Muscle of back (tissue), 13 donors: ENCODE results near the gene CAMK2N2. TPM values are rescaled to one million over a fixed set of nuclear protein-coding genes. Genes with fewer than 3 reads are reported as not detected.

Source experiments
- DNase-seq, 3 donors: peaks; one replicate each; pipeline versions ENCODE4 v3.0.0 to v3.0.0-alpha.2; 2013
- long read RNA-seq, 9 donors: transcript quantifications; one replicate each; lab custom pipeline, GENCODE V29; 2026
- polyA plus RNA-seq, 10 donors: library from polyadenylated mRNA; unstranded; fragments of 120-200 nt; gene quantifications; one replicate each; pipeline ENCODE4 v1.2.1, GENCODE V29; 2013; ENCODE audit not compliant: insufficient read length in 10 of 10

Gene CAMK2N2
- under 1 TPM in 4 of 10 donors, not detected in 6; 0.10 to 0.22 (median 0.13) TPM for polyA plus RNA-seq
- long read RNA-seq, donor 1: 0 reads
- long read RNA-seq, donor 2: 0 reads
- long read RNA-seq, donor 3: 0 reads
- long read RNA-seq, donor 4: 0 reads
- long read RNA-seq, donor 5, partial matches to known transcripts: 0 of 1 reads
- long read RNA-seq, donor 5, other reads (novel, unspliced or antisense): 0 of 1 reads
- long read RNA-seq, donor 6: 0 reads
- long read RNA-seq, donor 7: 0 reads
- long read RNA-seq, donor 8: 0 reads
- long read RNA-seq, donor 9: 0 reads

DNA sequence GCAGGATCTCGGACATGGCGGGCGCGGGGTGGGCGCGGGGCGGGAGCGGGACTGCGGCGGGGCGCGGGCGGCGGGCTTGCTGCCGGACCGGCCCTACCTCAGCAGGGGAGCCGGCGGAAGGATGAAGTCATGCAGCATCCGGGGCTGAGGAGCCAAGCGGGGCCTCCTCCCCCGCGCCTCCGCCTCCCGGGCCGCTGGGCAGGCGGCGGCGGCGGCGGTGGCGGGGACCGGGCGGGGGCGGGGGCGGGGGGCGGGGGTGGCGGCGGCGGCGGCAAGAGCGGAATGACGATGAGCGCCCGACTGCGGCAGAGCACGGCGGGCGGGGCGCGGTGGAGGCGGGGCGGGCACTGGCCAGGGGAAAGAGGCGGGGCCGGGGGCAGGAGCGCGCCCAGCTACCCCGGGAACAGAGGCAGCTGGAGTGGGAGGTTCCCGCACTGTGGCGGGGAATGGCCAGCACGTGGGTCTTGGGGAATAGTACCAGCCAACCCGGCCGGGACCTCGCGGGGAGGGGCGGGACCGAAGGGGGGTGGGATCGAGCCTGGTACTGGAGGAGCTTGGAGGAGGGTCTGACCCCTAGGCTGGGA is at the start of gene CAMK2N2:
Gene CAMK2N2, minus strand, starts transcription at position 284 of the 584 bp plus-strand sequence. Its CDS starts 268 bp downstream, at position 16.
- DNase-seq: no peak

DNA sequence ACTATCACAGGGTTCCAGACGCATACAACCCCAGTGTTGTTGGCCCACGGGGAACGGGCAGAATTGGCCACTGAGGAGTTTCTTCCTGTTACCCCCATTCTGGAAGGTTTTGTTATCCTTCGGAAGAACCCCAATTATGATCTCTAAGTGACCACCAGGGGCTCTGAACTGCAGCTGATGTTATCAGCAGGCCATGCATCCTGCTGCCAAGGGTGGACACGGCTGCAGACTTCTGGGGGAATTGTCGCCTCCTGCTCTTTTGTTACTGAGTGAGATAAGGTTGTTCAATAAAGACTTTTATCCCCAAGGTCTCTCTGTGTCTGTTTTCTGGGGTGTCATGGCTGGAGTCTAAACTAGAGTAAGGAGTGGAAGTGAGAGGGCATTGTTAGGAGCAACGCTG is 47.4 kb upstream of the CAMK2N2 start:
- no peak for DNase-seq

DNA sequence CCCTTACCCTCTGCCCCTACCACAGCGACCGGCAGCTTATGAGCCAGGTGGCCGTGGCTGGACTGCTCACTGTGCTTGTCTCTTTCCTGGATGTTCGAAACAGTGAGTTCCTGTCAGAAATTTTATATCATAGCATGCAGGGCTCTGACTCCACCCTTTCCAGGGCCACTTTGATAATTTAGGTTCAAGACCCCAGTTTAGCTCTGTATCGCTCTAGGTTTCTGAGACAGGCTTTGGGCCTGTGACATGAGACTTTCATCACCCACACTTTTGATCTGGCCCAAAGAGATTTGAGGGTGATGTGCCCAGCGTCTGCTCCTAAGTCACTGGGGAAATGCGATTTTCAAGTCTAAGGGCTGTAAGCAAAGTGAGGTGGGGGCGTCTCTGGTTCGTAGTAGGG is 46.6 kb upstream of the CAMK2N2 start:
- DNase-seq: no peak

DNA sequence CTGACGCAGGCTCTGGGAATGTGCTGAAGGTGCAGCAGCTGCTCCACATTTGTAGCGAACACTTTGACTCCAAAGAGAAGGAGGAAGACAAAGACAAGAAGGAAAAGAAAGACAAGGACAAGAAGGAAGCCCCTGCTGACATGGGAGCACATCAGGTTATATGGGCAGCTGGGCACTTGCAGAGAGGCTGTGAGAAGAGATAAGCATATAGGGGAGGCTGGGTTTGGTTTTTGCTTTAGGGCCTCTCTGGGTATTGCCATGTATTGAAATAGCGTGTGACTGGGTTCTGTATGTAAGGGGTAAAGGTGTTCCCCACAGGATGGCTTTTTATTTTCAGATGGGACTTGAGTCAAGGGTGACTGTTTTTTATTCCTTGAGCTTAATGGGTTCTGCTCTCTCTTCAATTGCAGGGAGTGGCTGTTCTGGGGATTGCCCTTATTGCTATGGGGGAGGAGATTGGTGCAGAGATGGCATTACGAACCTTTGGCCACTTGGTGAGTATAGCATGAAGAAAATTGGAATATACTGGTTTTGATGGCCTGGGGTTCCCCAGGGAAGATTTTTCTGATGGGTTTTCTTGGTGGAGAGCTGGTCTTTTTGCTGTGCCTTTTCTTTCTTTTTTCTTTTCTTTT is 45.1 kb upstream of the CAMK2N2 start:
- DNase-seq: no peak

DNA sequence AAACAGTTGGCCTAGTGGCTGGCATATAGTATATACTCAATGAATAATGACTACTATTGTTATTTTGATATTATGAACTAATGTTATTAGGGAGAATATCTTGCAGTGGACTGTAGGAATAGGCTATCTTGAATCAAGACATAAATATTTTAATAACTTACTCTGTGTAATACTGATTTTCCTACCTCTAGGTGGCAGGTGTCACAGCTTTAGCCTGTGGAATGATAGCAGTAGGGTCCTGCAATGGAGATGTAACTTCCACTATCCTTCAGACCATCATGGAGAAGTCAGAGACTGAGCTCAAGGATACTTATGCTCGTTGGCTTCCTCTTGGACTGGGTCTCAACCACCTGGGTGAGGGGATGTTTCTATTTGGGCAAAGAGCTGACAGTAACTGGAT is 44.2 kb upstream of the CAMK2N2 start:
- no peak for DNase-seq

DNA sequence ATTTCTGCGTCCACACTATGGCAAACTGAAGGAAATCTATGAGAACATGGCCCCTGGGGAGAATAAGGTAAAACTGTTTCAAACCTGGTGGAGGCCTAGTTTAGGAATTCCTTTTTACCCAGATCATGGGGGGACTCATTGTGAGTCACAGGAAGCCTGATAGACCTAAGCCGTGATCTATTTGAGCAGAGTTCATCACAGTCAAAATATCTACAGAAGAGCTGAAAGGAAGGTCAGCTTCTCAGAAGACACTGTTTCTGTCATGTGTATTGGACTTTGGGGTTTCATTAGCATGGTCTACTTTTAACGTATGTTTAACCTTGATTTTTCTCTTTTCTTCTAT is 39.0 kb upstream of the CAMK2N2 start:
- no peak for DNase-seq

DNA sequence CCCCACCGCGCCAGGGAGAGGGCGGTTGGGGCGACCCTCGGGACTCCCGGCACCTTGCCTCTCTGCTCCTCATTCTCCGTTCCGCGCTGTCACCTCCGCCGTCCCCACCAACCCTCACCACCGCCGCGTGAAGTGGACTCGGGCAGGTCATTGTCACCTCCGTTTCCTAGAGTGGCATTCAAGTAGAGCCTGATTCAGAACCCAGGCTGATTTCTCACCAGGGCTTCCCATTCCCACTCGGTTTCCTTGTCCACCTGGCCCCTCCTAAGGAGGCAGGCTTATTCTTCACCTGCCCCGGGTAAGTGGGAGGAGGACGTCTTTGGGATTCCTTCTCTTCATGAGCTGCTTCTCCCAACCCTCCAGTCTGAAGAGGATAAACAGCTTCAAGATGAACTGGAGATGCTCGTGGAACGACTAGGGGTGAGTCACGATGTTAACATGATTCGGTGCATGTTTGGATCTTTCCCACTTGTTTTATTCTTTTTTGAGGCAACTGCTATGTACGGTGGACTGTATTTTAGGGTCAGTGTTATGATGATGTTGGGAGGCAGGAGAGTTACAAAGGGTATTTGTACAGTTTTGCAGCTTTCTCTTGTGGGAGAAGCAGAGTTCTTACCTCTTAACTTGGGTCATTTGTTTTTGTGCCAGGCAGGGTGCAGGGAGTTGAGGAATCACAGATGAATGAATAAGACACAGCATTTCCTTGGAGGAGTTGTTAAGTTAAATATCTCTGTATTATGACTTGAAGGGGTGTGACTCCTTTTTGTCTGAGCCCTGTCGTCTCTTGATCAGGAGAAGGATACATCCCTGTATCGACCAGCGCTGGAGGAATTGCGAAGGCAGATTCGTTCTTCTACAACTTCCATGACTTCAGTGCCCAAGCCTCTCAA is 38.4 kb upstream of the CAMK2N2 start:
- no peak for DNase-seq

DNA sequence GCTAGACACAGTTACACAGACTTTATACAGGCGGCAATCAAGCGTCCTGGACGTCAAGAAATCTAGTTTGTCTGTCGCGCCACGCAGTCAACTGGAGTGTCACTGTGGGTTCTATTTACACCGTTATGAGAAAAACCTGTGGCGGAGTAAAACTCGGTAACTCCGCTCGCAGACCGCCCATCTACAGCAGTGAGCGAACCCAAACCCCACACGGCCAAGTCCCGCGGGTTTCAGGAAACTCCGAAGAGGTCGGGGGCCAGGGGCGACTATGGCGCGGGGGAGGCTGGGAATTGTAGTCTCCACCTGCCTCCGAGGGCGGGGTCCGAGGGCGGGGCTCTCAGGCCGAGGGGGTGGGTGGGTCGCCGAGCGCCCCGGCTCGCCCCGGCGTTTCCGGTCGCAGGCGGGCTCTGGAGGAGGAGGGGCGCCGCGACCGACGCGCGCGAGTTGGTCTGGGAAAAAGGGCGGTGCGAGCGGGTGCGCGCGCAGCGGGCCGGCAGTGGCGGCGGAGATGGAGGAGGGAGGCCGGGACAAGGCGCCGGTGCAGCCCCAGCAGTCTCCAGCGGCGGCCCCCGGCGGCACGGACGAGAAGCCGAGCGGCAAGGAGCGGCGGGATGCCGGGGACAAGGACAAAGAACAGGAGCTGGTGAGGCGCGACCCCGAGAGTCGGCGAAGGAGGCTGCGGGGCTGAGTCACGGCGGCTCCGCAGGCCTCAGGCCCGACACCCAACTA is 37.6 kb upstream of the CAMK2N2 start, which contains the start of gene PSMD2:
Gene PSMD2, plus strand, starts transcription at position 483 of the 729 bp plus-strand sequence. Its CDS starts 26 bp downstream, at position 509.
- peak; percentile 97 to 98 (median 97) for DNase-seq

DNA sequence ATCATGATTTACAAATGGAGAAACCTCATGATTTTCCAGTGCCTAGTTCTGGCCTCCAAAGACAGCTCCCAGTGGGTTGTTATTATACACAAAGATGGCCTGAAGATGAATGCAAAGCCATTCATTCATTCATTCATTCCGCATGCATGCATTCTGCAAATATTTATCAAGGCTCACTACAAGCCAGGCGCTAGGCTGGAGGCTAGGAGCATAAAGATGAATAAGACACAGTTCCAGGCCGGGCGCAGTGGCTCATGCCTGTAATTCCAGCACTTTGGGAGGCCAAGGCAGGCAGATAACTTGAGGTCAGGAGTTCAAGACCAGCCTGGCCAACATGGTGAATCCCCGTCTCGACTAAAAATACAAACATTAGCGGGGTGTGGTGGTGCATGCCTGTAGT is 35.3 kb upstream of the CAMK2N2 start:
- no peak for DNase-seq

DNA sequence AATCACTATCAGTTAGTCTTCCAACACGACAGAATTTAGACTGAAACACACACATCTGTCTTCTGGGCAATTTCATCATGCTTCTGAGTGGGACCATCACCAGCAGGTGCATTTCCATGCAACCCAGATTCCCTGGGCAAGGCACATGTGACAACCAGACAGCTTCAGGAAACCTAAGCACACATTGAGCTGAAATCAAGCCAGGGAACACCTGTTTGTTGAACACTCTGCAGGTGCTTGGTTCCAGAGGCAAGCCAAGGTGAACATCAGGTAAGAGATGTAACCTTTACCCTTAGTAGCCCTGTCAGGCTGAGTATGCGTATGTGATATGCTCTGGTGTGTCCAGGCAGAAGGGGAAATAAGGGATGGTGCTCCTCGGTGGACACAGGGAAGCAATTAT is 34.4 kb upstream of the CAMK2N2 start:
- DNase-seq: no peak

DNA sequence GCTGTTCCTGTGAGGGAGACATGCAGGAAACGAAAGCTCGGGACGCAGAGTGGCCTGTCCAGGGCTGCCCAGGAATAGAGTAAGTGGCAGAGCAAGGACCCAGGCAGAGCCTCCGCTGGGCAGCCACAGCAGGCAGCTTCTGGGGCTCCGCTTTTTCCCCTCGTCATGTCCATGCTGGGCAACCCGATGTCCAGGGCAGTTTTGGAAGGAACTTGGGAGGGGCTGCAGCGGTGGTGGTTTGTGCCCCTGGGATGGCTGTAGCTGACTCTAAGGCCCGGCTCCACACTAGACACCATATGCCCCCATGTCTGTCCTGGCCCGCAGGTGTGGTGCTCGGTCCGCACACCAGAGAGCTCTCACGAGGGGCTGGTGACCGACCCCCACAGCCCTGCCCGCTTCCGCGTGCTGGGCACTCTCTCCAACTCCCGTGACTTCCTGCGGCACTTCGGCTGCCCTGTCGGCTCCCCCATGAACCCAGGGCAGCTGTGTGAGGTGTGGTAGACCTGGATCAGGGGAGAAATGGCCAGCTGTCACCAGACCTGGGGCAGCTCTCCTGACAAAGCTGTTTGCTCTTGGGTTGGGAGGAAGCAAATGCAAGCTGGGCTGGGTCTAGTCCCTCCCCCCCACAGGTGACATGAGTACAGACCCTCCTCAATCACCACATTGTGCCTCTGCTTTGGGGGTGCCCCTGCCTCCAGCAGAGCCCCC is 30.5 kb upstream of the CAMK2N2 start:
- no peak for DNase-seq

DNA sequence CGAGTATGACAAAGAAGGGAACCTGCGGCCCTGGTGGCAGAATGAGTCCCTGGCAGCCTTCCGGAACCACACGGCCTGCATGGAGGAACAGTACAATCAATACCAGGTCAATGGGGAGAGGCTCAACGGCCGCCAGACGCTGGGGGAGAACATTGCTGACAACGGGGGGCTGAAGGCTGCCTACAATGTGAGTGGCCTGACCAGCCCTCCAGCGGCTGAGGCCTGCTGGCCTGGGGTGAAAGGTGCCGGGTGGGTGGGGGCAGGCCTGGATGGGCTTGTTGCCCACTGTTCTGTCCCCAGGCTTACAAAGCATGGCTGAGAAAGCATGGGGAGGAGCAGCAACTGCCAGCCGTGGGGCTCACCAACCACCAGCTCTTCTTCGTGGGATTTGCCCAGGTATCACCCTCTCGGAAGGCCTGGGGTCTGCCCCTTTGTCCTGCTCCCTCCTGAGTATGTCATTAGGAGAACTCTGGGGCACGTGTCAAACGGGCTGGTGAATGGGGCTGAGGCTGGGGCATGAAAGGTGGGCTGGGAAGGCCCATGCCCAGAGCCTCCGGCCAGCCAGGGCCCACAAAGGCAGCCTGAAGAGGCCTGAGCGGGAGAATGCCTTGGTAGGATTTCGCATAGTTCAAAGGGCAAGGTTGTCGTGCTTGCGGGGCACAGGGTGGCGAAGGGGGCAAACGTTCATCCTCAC is 29.8 kb upstream of the CAMK2N2 start:
- no peak for DNase-seq

DNA sequence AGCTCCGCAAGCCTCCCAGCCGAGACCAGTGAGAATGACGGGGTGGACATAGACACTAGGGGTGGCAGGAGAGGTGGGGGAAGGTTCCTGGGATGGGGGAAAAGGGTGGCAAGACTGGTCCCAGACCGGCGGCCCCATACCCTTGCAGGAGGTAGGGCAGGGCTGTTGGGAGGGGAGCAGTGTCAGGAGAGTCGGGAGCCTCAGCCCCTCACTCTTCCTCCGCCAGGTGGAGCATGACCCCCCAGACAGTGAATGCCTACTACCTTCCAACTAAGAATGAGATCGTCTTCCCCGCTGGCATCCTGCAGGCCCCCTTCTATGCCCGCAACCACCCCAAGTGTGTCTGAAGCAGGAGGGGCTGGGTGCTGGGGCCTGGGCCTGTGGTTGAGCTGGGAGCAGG is 29.0 kb upstream of the CAMK2N2 start:
- no peak for DNase-seq

DNA sequence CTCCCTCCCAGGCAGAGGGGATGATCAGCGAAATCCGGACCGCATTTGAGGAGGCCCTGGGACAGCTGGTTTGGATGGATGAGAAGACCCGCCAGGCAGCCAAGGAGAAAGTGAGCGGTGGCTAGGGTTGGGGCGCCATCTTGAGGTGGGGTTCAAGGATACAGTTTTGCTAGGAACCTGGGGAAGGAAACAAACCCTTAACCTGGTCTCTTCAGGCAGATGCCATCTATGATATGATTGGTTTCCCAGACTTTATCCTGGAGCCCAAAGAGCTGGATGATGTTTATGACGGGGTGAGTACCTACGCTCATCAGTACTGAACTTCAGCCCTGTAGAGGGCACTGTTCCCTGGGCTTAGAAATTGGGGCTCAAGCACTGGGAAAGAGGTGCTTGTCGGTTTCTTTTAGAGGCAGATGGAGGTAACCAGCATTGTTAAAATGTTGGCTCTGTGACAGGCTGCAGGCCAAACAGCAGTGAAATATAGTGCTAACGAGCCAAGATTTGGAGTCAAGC is 28.1 kb upstream of the CAMK2N2 start:
- DNase-seq: peak in 2 of 3 donors; percentile 15 to 34

DNA sequence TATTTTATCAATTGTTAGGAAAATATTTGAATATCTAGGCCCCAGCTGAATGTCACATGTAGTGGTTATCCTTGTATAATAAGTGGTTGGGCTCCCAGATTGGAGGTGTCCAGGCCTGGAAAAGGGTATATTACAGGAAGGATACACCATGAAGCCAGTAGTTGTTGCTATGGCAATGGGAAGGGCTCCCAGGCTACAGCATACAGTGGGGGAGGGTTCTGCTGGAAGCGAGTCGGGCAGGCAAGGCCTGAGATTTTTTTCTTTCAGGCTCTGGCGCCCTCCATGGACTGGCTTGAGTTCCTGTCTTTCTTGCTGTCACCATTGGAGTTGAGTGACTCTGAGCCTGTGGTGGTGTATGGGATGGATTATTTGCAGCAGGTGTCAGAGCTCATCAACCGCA is 23.3 kb upstream of the CAMK2N2 start:
- DNase-seq: peak; percentile 62 to 90 (median 89)

DNA sequence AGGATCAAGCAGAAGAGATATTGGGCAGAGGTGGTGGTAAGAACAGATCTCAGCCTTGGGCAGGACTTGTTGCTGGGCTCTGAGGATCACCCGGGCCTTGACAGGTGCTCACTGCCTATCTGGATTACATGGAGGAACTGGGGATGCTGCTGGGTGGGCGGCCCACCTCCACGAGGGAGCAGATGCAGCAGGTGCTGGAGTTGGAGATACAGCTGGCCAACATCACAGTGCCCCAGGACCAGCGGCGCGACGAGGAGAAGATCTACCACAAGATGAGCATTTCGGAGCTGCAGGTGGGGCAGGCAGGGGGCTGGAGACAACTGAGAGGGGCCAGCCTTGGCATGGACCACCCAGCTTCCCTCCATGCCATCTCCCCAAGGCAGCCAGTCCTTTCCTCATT is 22.3 kb upstream of the CAMK2N2 start:
- no peak for DNase-seq

DNA sequence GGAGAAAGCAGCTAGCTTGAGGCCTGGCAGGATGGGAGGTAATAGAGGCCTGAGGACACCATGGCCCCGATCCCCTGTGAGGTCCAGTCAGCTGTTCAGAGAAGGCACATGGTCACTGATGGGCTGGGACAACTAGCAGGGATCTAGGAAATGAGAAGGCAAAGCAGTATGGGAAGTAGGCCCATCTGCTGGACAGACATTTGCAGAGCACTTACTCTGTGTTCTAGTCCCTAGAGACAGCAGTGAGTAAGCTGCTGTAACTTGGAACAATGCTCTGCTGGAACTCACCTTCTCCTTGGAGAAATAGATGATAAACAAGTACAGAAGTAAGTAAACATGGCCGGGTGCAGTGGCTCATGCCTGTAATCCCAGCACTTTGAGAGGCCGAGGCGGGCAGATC is 21.6 kb upstream of the CAMK2N2 start:
- DNase-seq: no peak

DNA sequence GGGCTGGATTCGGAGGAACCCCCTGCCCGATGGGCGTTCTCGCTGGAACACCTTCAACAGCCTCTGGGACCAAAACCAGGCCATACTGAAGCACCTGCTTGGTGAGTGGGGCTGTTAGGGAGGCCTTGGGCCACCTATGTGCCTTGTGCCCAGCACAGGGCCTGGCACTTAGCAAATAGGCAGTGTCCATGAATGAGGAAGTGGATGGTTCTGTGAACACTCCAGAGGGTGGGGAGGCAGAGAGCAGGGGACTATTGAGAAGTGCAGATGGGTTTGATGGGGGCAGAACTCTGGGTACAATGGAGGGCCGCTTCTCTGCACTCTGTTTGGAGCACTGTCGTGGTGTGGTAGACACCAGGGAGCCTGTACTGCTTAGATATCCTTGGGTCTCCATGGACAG is 16.0 kb upstream of the CAMK2N2 start:
- no peak for DNase-seq

DNA sequence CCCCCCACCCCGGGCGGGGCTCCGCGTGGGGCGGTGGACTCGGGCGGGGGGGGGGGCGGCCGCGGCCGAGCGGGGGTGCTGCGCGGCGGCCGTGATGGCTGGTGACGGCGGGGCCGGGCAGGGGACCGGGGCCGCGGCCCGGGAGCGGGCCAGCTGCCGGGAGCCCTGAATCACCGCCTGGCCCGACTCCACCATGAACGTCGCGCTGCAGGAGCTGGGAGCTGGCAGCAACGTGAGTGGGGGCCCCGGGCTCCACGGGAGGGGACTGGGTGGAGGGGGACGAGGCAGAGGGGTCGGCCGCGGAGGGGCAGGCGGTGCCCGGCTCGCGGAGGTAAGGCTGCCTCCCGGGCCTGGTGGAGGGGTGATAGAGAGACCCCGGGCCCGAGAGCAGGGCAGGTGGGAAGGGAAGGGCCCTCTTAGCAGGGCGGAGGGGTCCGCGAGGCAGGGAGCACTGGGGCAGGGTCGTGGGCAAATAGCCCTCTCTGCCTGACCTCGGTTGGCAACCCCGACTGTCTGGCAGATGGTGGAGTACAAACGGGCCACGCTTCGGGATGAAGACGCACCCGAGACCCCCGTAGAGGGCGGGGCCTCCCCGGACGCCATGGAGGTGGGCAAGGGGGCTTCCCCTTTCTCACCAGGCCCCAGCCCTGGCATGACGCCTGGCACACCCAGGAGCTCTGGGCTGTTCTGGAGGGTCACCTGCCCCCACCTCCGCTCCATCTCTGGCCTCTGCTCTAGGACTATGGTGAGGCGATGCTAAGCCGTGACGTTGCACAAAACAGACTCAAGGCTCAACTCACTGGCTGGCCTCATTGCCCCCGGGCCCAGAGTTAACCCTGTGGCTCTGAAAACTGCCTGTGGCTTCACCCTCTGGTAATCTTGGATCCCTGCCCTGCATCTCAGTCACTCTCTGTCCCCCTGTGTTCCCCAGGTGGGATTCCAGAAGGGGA is 14.9 kb upstream of the CAMK2N2 start, which contains the start of gene ECE2:
Gene ECE2, plus strand, starts transcription at position 62 of the 950 bp plus-strand sequence. Its CDS starts 132 bp downstream, at position 194.
- no peak for DNase-seq
